Neural progenitor cell (in vitro differentiated cells): ENCODE data around the gene HAUS8.

Source experiments
- CTCF ChIP-seq: fragments of 200-600 bp; sonication (generic); IDR thresholded peaks from 2 replicates; pipeline ENCODE4 v1.5.1; 2017; ENCODE audit warnings: antibody characterized with exemption, mild to moderate bottlenecking
- EZH2 ChIP-seq: fragments of 200-600 bp; sonication (generic); IDR thresholded peaks from 2 replicates; pipeline ENCODE4 v1.6.1; 2017; ENCODE audit warnings: antibody characterized with exemption, mild to moderate bottlenecking, moderate library complexity
- EZH2phosphoT487 ChIP-seq: fragments of 200-600 bp; sonication (generic); IDR thresholded peaks from 2 replicates; pipeline ENCODE4 v1.6.1; 2017; ENCODE audit warnings: antibody characterized with exemption

- TF ChIP-seq EZH2 (no peak), CTCF (no peak), EZH2phosphoT487 (no peak)
Observed at GRCh38 chr19:17088552-17088951, 13.3 kb upstream of the HAUS8 start.
